Mesothelial cell of epicardium (in vitro differentiated cells): ENCODE measurements around the gene P2RY8. TPM values are rescaled to one million over a fixed set of nuclear protein-coding genes. Genes with fewer than 3 reads are reported as not detected.

Experiments
- DNase-seq, 2 experiments: peaks; one replicate each; pipeline ENCODE4 v3.0.0; 2021; ENCODE audit warnings: low spot score in 2 of 2; ENCODE audit not compliant: unreplicated experiment in 2 of 2
- H3K27ac Mint-ChIP-seq: 2 replicates; pipeline ENCODE4 v1.8.0; 2021; ENCODE audit warnings: mixed read lengths
- H3K27me3 Mint-ChIP-seq: 2 replicates; pipeline ENCODE4 v1.8.0; 2021; ENCODE audit warnings: low read depth, mixed read lengths
- H3K36me3 Mint-ChIP-seq: 2 replicates; pipeline ENCODE4 v1.8.0; 2021; ENCODE audit warnings: mixed read lengths
- H3K4me1 Mint-ChIP-seq: 2 replicates; pipeline ENCODE4 v1.8.0; 2021; ENCODE audit warnings: mixed read lengths
- H3K4me3 Mint-ChIP-seq: 2 replicates; pipeline ENCODE4 v1.8.0; 2021; ENCODE audit warnings: mild to moderate bottlenecking, moderate library complexity, mixed read lengths
- H3K9me3 Mint-ChIP-seq: 2 replicates; pipeline ENCODE4 v1.8.0; 2021; ENCODE audit warnings: mixed read lengths
- total RNA-seq: library from RNA; stranded (reverse); gene quantifications from 3 replicates; pipeline ENCODE4 v1.2.1, GENCODE V29; 2021
- TF ChIP-seq, protein P1 (sequence below): fragments of 200-600 bp; sonication (generic); IDR thresholded peaks from one replicate; pipeline ENCODE4 v1.5.0; 2021; ENCODE audit warnings: antibody characterized with exemption; ENCODE audit not compliant: unreplicated experiment

The P2RY8 gene
- total RNA-seq, 1 donor from 2014 or later: not detected

- DNase-seq: no peak
- Mint-ChIP-seq H3K4me1 (no peaks in the 10 kb centered on the region), H3K27me3 (no peaks in the 10 kb centered on the region), H3K27ac (no peak overlapping the region), H3K36me3 (peaks cover 32% of the 10 kb centered on the region), H3K9me3 (no peaks in the 10 kb centered on the region), H3K4me3 (no peak overlapping the region)
- TF ChIP-seq, protein P1, sequence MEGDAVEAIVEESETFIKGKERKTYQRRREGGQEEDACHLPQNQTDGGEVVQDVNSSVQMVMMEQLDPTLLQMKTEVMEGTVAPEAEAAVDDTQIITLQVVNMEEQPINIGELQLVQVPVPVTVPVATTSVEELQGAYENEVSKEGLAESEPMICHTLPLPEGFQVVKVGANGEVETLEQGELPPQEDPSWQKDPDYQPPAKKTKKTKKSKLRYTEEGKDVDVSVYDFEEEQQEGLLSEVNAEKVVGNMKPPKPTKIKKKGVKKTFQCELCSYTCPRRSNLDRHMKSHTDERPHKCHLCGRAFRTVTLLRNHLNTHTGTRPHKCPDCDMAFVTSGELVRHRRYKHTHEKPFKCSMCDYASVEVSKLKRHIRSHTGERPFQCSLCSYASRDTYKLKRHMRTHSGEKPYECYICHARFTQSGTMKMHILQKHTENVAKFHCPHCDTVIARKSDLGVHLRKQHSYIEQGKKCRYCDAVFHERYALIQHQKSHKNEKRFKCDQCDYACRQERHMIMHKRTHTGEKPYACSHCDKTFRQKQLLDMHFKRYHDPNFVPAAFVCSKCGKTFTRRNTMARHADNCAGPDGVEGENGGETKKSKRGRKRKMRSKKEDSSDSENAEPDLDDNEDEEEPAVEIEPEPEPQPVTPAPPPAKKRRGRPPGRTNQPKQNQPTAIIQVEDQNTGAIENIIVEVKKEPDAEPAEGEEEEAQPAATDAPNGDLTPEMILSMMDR: no peak
These were observed 120.6 kb downstream of the P2RY8 start for GRCh38 chrX:1416327-1416784.

Other genes with a start within 250 kb of the P2RY8 start
- 0.16 to 0.20 TPM in 2 of 3 replicates, not detected in the other for gene IL3RA, start 200.4 kb downstream of the P2RY8 start, total RNA-seq
- gene SLC25A6, start 145.1 kb downstream of the P2RY8 start, total RNA-seq: 453 to 469 TPM (median 460 TPM) in 3 replicates
- gene ASMTL, start 84.3 kb downstream of the P2RY8 start, total RNA-seq: 30.1 to 31.9 TPM (median 31.2 TPM) in 3 replicates
- 74.0 to 77.0 TPM (median 74.8 TPM) in 3 replicates for gene AKAP17A, start 54.4 kb upstream of the P2RY8 start, total RNA-seq
- gene ASMT, start 77.9 kb upstream of the P2RY8 start, total RNA-seq: 0.45 to 0.54 TPM (median 0.51 TPM) in 3 replicates